HepG2 (cell line): Measurements from ENCODE around the gene TSTD1. TPM values are rescaled to one million over a fixed set of nuclear protein-coding genes. Genes with fewer than 3 reads are reported as not detected.

Experiments
- AHDC1 ChIP-seq: sonication (generic); formaldehyde crosslinking; IDR thresholded peaks from 2 replicates; pipeline ENCODE4 v1.5.1; 2020; ENCODE audit warnings: mild to moderate bottlenecking, missing genetic modification reagents, borderline replicate concordance
- CEBPZ ChIP-seq: IDR thresholded peaks from 2 replicates; pipeline ENCODE4 v1.6.1; 2012; ENCODE audit warnings: low read length, improper control_type of control experiment
- GMEB2 ChIP-seq: IDR thresholded peaks from 2 replicates; pipeline ENCODE4 v1.6.1; 2016; ENCODE audit warnings: missing biosample characterization, missing genetic modification reagents, low read depth
- HDAC2 ChIP-seq: sonication (generic); formaldehyde crosslinking; IDR thresholded peaks from 2 replicates; pipeline ENCODE4 v1.4.0; 2020; ENCODE audit warnings: missing genetic modification reagents
- ISX ChIP-seq: sonication (generic); formaldehyde crosslinking; conservative IDR thresholded peaks from 2 replicates; pipeline ENCODE4 v1.5.0; 2020; ENCODE audit warnings: missing genetic modification reagents
- MBD4 ChIP-seq: IDR thresholded peaks from 2 replicates; pipeline ENCODE4 v1.6.1; 2012; ENCODE audit warnings: low read length, inconsistent platforms, borderline replicate concordance
- MYC ChIP-seq: sonication (generic); formaldehyde crosslinking; IDR thresholded peaks from 2 replicates; pipeline ENCODE4 v1.9.0; 2021; ENCODE audit warnings: missing genetic modification reagents, borderline replicate concordance
- SAP130 ChIP-seq: IDR thresholded peaks from 2 replicates; pipeline ENCODE4 v1.6.1; 2016; ENCODE audit warnings: low read depth
- STAG1 ChIP-seq: sonication (generic); formaldehyde crosslinking; IDR thresholded peaks from 2 replicates; pipeline ENCODE4 v1.4.0; 2020; ENCODE audit warnings: missing genetic modification reagents
- XBP1 ChIP-seq: sonication (generic); formaldehyde crosslinking; IDR thresholded peaks from 2 replicates; pipeline ENCODE4 v1.5.0; 2020; ENCODE audit warnings: missing genetic modification reagents
- ZBTB3 ChIP-seq: sonication (generic); formaldehyde crosslinking; IDR thresholded peaks from 2 replicates; pipeline ENCODE4 v1.4.0; 2020; ENCODE audit warnings: low read depth, mild to moderate bottlenecking, moderate library complexity, missing genetic modification reagents, borderline replicate concordance
- ZBTB8A ChIP-seq: sonication (generic); formaldehyde crosslinking; IDR thresholded peaks from 2 replicates; pipeline ENCODE4 v1.4.0; 2020; ENCODE audit warnings: mild to moderate bottlenecking, low read depth, missing genetic modification reagents, borderline replicate concordance
- ZNF30 ChIP-seq: sonication (generic); formaldehyde crosslinking; IDR thresholded peaks from 2 replicates; pipeline ENCODE4 v1.5.0; 2020; ENCODE audit warnings: mild to moderate bottlenecking, missing genetic modification reagents
- ZNF383 ChIP-seq: sonication (generic); formaldehyde crosslinking; IDR thresholded peaks from 2 replicates; pipeline ENCODE4 v1.4.0; 2020; ENCODE audit warnings: missing genetic modification reagents, mild to moderate bottlenecking, borderline replicate concordance
- ZNF574 ChIP-seq: sonication (generic); formaldehyde crosslinking; IDR thresholded peaks from 2 replicates; pipeline ENCODE4 v1.4.0; 2020; ENCODE audit warnings: missing genetic modification reagents
- ZNF792 ChIP-seq: IDR thresholded peaks from 2 replicates; pipeline ENCODE4 v1.6.1; 2016
- ZSCAN31 ChIP-seq: sonication (generic); formaldehyde crosslinking; IDR thresholded peaks from 2 replicates; pipeline ENCODE4 v1.5.0; 2020; ENCODE audit warnings: low read depth, mild to moderate bottlenecking, missing genetic modification reagents
- polyA plus RNA-seq, 8 experiments: library from polyadenylated mRNA; depleted of rRNA in 3 of 8; stranded (reverse) in 7 of 8; unstranded in 1 of 8; fragments of >200 nt; fragmentation: Illumina TruSeq in 4 of 8; extraction: Trizol in 4 of 8; gene quantifications; 2 replicates each; pipeline versions ENCODE4 v1.2.1 to v1.2.3, GENCODE V29; 2011 to 2016; ENCODE audit warnings: low read depth in 4 of 8, missing spikeins in 1 of 8, mixed read lengths in 1 of 8; ENCODE audit not compliant: insufficient read depth in 1 of 8
- total RNA-seq, 5 experiments: library from RNA; depleted of rRNA; stranded (reverse); fragments of >200 nt; fragmentation: Illumina TruSeq; extraction: Trizol; gene quantifications; 2 replicates each; pipeline ENCODE4 v1.2.3, GENCODE V29; 2016; ENCODE audit warnings: low read depth in 1 of 5

Gene TSTD1
- total and polyA plus RNA-seq, 2 of the 13 experiments (the other 11 are each of a cell fraction or from before 2014, with no cell fraction given) = 0.15 to 0.31 TPM

- TF ChIP-seq ZSCAN31 (CRISPR knock-in tag) (0 out of 2 replicates have a peak, but pooled peaks have one; percentile 34), ZNF30 (CRISPR knock-in tag) (no peak), STAG1 (CRISPR knock-in tag) (peak; percentile 68), CEBPZ (no peak), AHDC1 (CRISPR knock-in tag) (no peak), ZNF792 (CRISPR knock-in tag) (no peak), MBD4 (no peak), XBP1 (CRISPR knock-in tag) (no peak), MYC (CRISPR knock-in tag) (peak; percentile 23; the same call in 1 of the 2 replicates), ZNF383 (CRISPR knock-in tag) (0 out of 2 replicates have a peak, but pooled peaks have one; percentile 39), ZBTB8A (no peak), GMEB2 (CRISPR knock-in tag) (no peak), ZBTB3 (CRISPR knock-in tag) (no peak), SAP130 (peak; percentile 32), ISX (no peak), ZNF574 (CRISPR knock-in tag) (0 out of 2 replicates have a peak, but pooled peaks have one; percentile 24), HDAC2 (CRISPR knock-in tag) (no peak)
Measured at GRCh38 chr1:161071886-161072371, 33.2 kb upstream of the TSTD1 start (continued).
